ENCODE data around the gene TUBGCP2. TPM values are rescaled to one million over a fixed set of nuclear protein-coding genes. Genes with fewer than 3 reads are reported as not detected.

Gene TUBGCP2
- total RNA-seq, 1 donor from 2014 or later = 55.4 TPM

GRCh38 chr10:133229265-133230043, 79.2 kb downstream of the TUBGCP2 start:
- H3K4me1 Mint-ChIP-seq = peaks cover 14% of the 10 kb centered on the region
- H3K27ac Mint-ChIP-seq = no peak overlapping the region
- Histone ChIP-seq H3K4me3 (peak overlapping the region; percentile 48), H3K4me2 (peak overlapping the region; percentile 82), H4K20me1 (ENCODE audit: low read depth) (peaks cover 13% of the 10 kb centered on the region), H3K4me1 (peaks cover 13% of the 10 kb centered on the region), H3F3A (ENCODE audit: low read depth) (peaks cover 8% of the 10 kb centered on the region), H3K27ac (no peak overlapping the region), H3K9me3 (ENCODE audit: low read depth) (no peaks in the 10 kb centered on the region), H3K36me3 (no peaks in the 10 kb centered on the region), H3K27me3 (peaks cover 83% of the 10 kb centered on the region), H2AFZ (replicated peaks) (no peak overlapping the region), H3K79me2 (ENCODE audit: low read depth) (no peaks in the 10 kb centered on the region), H3K9ac (no peak overlapping the region)
- peaks cover 9% of the 10 kb centered on the region for H3K9me3 Mint-ChIP-seq
- H3K4me3 Mint-ChIP-seq = peak overlapping the region; percentile 71
- no peak for TF ChIP-seq CTCF (IDR thresholded peaks at IDR 0.05)
- peak; percentile 59 for TF ChIP-seq EZH2phosphoT487 (IDR thresholded peaks at IDR 0.05)
- TF ChIP-seq EZH2 (IDR thresholded peaks at IDR 0.05) = peak; percentile 84
- no peaks in the 10 kb centered on the region for H3K36me3 Mint-ChIP-seq
- H3K27me3 Mint-ChIP-seq (ENCODE audit: insufficient read depth, low read depth) = peaks cover 63% of the 10 kb centered on the region
- no peak for DNase-seq (ENCODE audit: low spot score)

MicroRNAs within 50 kb of the gene (microRNA counts, 767-probe panel; counts per million panel counts)
- microRNA hsa-miR-202-3p = 460 counts per million, percentile 90 among the panel's probes with 10 or more counts

Small RNA genes within 50 kb of the gene (microRNA-seq; reads per million reads assigned to microRNA genes)
- not detected for gene MIR202

Small RNA genes within 50 kb of the gene (small RNA-seq; reads per million reads assigned to genes)
- not detected for gene BANF1P2

Other genes with a start within 250 kb of the TUBGCP2 start
- not detected in 2 replicates for gene ADGRA1, start 220.9 kb downstream of the TUBGCP2 start, total RNA-seq (ENCODE audit: low replicate concordance)
- 1.8 and 5.6 TPM in 2 replicates for gene KNDC1, start 148.7 kb downstream of the TUBGCP2 start, total RNA-seq (ENCODE audit: low replicate concordance)
- gene UTF1, start 78.7 kb downstream of the TUBGCP2 start, total RNA-seq (ENCODE audit: low replicate concordance) = not detected in 2 replicates
- 1.0 TPM in 1 of 2 replicates, not detected in the other for gene VENTX, start 71.0 kb downstream of the TUBGCP2 start, total RNA-seq (ENCODE audit: low replicate concordance)
- gene ADAM8, start 32.0 kb downstream of the TUBGCP2 start, total RNA-seq (ENCODE audit: low replicate concordance) = 3.2 and 3.3 TPM in 2 replicates
- 34.4 and 44.4 TPM in 2 replicates for gene ZNF511, start within 50 bp of the TUBGCP2 start, total RNA-seq (ENCODE audit: low replicate concordance)
- gene CALY, start 28.0 kb upstream of the TUBGCP2 start, total RNA-seq (ENCODE audit: low replicate concordance) = 1.6 TPM in 1 of 2 replicates, not detected in the other
- gene PRAP1, start 38.5 kb upstream of the TUBGCP2 start, total RNA-seq (ENCODE audit: low replicate concordance) = 0.62 TPM in 1 of 2 replicates, not detected in the other
- gene FUOM, start 49.1 kb upstream of the TUBGCP2 start, total RNA-seq (ENCODE audit: low replicate concordance) = 9.3 and 20.5 TPM in 2 replicates
- gene ECHS1, start 64.5 kb upstream of the TUBGCP2 start, total RNA-seq (ENCODE audit: low replicate concordance) = 77.4 and 91.9 TPM in 2 replicates
- gene PAOX, start 70.4 kb upstream of the TUBGCP2 start, total RNA-seq (ENCODE audit: low replicate concordance) = 4.6 and 8.2 TPM in 2 replicates
- 28.0 and 28.8 TPM in 2 replicates for gene MTG1, start 85.3 kb upstream of the TUBGCP2 start, total RNA-seq (ENCODE audit: low replicate concordance)
- gene SPRN, start 115.8 kb upstream of the TUBGCP2 start, total RNA-seq (ENCODE audit: low replicate concordance) = 0.06 and 0.12 TPM in 2 replicates
- gene SCART1, start 145.1 kb upstream of the TUBGCP2 start, total RNA-seq (ENCODE audit: low replicate concordance) = 0.49 and 1.1 TPM in 2 replicates
- 0.36 and 0.50 TPM in 2 replicates for gene CYP2E1, start 218.5 kb upstream of the TUBGCP2 start, total RNA-seq (ENCODE audit: low replicate concordance)

All from neural progenitor cell (in vitro differentiated cells).